ENCODE results near the gene CAVIN2.

The CAVIN2 gene, protein sequence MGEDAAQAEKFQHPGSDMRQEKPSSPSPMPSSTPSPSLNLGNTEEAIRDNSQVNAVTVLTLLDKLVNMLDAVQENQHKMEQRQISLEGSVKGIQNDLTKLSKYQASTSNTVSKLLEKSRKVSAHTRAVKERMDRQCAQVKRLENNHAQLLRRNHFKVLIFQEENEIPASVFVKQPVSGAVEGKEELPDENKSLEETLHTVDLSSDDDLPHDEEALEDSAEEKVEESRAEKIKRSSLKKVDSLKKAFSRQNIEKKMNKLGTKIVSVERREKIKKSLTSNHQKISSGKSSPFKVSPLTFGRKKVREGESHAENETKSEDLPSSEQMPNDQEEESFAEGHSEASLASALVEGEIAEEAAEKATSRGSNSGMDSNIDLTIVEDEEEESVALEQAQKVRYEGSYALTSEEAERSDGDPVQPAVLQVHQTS

DNA sequence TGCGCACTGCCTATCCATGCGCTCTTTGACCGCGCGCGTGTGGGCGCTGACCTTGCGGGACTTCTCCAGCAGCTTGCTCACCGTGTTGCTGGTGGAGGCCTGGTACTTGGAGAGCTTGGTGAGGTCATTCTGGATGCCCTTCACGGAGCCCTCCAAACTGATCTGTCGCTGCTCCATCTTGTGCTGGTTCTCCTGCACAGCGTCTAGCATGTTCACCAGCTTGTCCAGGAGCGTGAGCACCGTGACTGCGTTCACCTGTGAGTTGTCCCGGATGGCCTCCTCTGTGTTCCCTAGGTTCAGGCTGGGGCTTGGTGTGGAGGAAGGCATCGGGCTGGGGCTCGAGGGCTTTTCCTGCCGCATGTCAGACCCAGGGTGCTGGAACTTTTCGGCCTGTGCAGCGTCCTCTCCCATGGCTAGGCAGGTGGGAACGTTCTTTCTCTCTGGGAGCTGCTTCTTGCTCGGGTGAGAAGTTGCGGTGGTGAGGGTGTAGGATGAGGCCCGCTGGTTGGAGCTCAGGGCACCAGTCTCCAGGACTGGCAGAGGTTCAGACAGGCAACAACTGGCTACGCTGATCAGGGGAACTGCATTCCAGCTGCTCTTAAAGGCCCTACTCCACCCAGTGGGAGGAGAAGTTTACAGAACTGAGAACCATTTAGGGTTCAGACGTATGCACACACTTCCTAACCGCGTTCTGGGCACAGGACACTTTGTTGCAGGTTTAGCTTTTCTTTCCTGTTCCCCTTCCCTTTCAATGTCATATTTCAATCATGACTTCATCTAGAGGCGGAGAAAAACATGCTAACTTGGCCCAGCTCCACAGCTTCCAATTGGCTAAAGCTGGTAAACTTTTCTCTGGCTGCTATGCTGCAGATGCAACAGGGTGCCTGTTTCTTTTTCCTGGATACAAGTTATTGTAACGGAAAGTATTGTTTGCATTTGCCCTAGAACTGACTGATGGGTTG, at the start of gene CAVIN2:
TSS of gene CAVIN2 (minus strand) at position 574 of the 962 bp plus-strand sequence. CDS start at position 411, 163 bp downstream.
- DNase-seq: no peak

DNA sequence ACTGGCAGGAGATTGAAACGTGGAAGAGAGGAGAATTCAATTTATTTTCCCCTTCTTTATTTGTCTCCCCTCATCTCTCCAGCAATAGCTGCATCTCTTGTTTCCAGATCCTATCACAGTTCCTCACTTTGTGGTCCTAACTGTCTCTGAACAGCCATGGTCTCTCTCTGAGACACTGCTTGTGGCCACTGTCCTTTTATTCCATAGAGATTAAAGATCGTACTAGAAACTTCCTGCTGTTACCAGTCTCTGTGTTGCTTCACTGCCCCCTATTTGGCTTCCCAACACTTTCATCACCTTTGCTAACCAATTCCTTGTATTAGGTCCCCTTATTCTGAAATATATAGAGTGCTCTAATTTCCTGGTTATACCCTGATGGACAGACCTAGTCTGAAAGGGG, 48.9 kb upstream of the CAVIN2 start:
- no peak for DNase-seq

DNA sequence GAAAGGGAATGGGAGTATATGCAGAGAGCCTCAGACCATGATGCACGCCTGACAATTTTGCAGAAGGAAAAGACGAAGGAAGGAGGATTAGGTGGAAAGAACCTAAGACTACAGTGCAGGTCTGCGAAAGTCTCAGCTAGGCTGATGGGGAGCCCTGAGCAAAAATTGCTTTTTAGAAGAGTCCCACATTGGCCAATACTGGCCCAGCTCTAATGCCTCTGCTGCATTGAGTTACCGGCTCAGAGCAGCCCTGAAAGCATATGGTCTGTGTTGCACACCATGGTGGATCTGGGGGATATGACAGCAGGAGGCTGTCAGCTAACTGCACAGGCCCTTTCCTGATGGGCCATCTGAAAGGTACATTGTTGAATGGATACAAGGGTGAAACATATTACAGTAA, 48.3 kb upstream of the CAVIN2 start:
- no peak for DNase-seq

DNA sequence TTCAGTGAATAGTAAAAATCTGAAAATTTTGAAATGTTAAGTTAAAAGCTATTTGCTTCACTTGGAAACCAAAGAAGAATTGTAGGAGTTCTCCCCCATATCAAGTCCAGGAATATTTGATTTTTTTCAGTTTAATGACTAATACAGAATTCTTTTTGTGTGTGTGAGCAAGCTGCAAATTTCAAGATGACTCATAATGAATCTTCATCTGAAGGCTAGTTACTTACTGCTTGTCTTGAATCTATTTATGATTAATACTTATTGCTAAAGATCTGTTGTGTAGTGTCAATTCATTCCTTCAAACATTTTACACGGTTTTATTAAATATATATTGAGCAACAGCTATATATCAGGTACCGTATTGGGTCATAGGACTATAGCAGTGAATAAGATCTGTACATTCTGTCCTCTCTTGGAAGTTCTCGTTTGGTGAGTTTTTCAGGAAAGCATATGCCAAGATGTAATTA, 47.8 kb upstream of the CAVIN2 start:
- DNase-seq: no peak

DNA sequence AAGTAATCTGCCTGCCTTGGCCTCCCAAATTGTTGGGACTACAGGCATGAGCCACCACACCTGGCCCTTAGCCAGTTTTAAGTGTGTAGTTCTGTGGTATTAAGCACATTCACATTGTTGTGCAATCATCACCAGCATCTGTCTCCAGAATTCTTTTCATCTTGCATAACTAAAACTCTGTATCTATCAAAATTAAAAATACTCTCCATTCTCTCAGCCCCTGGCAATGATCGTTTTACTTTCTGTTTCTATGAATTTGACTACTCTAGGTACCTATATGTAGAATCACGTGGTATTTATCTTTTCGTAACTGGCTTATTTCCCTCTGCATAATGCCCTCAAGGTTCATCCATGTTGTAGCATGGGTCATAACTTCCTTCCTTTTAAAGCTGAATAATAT, 45.5 kb upstream of the CAVIN2 start:
- no peak for DNase-seq

DNA sequence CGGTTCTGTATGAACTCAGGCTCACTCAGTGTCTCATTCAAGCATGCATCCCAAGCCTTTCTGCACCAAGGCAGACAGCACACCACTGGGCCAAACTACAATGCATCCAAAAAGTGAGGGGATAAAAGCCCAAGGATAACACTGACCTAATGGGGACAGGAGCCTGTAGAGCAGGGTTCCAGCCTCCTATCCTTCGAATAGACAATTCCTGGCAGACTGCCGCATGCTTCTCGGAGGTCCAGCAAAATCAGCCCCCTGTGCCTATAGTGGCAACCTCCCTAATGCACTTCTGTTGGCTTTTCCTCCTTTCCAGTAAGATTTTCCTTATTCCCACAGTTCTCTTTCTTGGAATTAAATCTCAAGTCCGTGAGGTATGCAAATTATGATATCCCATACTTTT, 44.8 kb upstream of the CAVIN2 start:
- no peak for DNase-seq

DNA sequence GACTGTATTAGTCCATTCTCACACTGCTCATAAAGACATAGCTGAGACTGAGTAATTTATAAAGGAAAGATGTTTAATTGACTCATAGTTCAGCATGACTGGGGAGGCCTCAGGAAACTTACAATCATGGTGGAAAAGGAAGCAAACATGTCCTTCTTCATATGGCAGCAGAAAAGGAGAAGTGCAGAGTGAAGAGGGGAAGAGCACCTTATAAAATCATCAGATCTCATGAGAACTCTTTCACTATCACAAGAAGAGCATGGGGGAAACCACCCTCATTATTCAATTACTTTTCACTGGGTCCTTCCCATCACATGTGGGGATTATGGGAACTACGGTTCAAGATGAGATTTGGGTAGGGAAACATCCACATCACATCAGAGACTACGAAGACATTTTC, 43.0 kb upstream of the CAVIN2 start:
- DNase-seq: no peak

DNA sequence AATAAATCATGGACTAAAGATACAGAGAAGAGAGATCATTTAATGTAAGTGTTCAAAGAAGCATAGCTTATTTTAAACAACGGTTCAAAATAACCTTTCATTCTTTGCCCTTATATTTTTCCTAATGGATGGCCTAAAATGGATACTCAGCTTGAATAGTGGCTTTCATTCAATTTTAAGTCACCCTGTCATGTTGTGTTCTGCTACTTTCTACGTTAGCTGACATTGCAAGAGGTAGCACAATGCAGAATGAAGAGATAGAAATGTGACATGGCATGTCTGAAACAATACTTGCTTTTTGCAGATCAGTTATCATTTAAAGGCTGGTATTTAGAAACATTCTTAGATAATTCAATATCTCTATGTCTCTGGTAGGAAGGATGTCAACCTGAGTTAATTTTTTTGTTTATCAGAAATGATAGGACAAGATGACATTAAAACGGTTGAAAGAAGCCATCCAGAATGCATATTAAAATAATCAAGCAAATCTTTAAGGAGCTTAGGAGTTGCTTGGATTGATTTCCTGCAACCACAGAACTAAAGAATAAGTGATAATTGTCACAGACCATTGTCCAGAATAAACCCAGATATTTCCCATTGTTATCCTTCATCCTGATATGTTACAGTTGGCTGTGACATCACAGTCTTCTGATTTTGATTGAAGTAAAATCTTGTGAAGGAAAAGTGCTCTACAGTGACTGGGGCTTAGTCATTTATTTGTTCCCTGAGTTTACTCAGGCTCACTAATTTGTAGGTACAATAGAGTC, 41.7 kb upstream of the CAVIN2 start:
- DNase-seq: no peak

DNA sequence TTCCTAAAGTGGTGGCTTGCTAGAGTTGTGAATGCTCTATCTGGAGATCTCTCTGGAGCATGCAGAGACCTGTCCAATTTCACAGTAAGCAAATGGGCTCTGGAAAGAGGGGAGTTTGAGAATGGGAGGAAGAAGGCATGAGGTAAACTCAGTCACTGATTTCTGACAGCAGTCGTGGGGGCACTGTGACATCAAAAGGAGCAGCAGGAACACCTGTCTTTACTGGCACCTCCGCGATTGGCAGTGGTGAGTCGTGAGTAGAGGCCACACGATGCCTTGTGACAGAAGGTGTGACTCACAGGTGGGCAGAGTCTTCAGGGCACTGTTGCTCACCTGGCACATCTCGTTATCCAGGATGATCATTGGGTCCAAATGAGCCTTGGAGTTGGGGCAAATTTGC, 38.8 kb upstream of the CAVIN2 start:
- no peak for DNase-seq

DNA sequence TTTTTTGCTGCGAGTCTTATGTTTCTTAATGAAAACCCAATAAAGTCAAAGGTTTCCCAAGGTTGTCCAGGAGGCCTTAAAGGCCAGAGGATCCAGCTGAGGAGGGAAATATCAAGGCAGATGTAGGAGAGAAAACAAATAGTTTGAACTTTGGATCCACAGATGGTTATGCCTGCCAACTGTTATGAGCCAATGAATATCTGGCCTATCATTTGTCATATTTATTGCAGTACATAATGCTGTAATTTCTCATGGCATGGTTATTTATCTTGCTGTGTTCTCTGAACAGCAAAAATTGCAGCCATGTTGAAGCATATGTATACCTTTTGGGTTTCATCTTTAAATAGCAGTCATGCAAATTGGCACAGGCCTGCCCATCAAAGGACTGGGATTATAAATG, 38.2 kb upstream of the CAVIN2 start:
- DNase-seq: no peak

DNA sequence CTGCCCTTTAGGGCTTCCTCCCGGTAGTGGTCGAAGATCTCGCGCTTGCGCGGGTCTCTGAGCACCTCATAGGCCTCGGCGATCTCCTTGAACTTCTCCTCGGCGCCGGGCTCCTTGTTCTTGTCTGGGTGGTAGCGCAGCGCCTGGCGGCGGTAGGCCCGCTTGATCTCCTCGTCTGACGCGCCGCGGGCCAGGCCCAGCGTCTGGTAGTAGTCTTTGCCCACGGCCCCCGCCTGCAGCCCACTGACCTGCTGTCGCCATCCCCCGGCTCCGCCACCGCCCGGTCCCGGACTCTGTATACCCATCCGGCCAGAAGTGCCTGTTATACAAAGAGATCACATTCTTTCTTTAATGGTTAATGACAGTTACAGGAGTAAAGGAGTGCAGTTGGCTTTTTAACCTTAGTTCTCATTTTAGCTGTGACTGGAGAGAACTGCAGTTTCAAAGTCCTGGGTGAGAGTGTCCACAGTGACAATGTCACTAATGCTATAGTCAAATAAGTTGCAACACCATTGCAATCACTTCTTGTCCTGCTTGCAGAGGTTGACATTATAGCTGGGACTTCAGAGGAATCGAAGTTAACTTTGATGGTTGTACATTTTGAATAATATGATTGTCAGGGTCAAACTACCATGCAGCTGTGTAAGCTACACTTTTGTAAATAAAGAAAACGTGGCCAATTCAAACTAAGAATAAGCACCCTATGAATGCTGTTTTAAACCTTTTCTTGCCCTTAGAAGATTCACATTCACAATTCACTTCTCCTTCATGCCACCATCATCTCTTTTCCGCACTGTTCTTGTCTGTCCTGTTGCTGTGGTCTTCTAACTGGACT, 35.3 kb upstream of the CAVIN2 start:
- no peak for DNase-seq

DNA sequence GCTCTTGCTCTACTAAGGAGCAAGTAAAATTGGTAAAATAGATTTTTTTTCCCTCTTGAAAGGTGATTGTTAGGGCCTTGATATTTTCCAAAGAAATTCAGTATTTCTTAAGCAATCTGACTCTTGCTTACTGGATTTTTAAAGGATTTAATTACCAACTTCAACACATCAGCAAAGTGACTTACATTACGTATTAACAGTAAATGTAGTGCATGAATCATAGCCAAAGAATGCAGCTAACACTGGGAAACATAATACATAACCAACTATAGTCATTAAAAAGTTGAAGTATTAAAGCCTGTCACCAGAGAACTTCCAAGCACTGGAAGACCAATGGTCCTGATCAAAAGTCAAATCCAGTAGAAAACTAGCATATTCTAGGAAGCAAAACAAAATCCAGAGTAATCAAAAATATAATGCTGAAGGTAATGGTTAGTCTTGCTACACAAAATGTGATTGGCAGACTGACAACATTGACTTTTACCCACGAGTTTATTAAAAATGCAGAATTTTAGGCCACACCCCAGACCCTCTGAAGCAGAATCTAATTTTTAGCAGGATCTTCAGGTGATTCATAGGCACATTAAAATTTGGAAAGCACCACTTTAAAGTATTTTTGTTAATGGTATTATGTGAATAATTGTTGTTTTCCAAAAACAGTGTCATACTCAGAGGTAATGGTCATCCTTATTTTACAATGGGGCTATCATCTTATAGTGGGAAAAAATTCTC, 31.8 kb upstream of the CAVIN2 start:
- DNase-seq: no peak

DNA sequence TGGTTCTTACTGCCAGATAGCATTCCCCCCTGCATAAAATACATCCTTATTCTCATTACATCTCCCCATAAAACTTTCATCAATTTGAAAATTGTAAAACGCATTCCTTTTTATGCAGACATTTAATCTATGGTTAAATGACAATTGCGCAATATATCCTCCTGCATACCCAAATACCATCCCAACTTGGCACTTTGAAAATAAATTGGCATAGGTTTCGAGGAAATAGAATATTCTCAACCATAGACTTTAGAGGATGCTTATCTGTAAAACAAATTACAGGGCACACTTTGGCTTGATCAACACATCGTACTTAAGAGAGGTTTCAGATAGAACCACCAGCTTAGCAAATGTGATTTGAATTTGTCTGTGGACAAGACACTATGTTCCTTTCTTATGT, 31.0 kb upstream of the CAVIN2 start:
- DNase-seq: no peak

DNA sequence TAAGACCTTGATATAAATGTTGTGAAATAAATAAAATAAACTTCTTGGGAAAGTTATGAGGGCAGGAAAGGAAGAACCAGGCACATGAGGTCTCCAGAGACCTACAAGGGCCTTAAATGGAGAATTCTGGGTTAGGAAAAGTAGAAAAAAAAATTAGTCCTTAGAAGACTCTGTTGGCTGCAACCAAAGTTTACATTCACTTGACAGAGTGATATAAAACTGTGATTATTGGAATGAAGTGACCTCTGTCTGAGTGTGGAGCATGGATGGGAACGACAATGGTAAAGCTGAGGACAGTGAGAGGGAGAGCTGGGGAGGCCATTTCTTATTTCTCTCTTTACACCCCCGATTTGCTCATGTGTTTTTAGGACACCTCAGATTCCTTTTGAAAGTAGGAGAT, 29.0 kb upstream of the CAVIN2 start:
- DNase-seq: no peak

DNA sequence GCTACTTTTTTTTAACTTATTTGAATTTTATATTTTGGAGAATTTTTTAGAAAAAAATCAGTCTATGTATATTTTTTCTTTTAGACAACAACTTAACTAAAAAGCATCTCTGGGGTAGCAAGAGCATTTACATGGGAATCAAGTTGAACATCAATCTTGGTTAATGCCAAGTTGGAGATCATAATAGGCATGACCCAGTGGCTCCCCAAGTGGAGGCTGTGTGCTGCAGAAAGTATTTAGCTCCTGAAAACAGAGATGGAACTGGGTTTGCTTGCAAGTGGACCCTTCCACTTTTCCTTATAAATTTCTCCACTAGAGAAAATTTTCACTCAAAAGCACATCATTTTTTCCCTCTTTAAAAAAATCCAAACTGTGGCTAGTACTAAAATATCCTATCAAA, 23.9 kb upstream of the CAVIN2 start:
- no peak for DNase-seq

DNA sequence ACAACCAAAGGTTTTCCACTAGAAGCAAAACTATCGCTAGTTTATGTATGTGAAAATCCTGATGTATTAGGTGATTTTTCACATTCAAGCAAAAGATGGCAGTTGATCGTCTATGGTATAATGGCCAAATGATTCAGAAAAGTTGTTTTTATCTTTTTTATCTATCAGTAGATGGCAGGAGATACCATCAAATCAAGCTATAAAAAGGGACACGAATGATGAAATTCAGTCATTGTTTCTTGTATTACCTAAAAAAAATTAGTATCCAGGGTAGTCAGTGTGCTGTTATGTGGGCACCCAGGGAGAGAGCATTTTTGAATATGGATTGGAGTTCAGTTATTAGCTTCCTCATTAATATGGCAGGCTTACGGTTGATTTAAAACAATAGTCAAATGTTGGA, 22.9 kb upstream of the CAVIN2 start:
- DNase-seq: no peak

DNA sequence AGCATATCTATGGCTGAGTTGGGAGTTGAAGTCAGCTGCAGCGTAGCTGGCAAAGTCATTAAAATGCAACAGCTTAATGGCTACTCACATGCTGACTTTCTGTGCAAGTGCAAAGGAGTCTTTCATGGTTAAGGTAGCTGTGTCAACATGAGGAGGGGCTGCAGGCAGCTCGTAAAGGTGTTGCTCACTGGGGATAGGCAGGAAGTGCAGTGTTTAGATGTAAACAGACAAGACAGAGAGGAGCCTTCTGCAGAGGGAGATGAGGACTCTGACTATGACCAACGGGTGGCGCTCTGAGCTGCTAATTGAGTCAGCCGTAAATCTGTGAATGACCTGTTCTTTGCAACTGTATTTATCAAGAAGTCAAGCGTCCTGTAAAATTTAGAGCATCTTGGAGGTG, 22.3 kb upstream of the CAVIN2 start:
- peak; percentile 54 for DNase-seq

DNA sequence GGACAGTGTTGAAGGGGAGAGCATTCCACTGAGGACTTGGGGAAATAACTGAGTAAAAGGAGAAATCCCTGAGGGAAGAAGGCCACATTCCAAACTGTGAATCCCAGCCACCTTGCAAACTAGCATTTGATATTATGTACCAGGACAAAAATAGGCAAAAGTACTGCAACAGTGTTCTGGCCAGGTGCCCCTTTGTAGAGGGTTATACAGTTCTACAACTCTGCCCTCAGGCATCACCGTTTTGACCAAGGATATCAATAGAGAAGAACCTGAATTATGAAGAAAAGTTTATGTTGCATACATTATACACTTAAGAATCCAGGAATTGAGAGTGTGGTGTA, 20.6 kb upstream of the CAVIN2 start:
- DNase-seq: no peak

DNA sequence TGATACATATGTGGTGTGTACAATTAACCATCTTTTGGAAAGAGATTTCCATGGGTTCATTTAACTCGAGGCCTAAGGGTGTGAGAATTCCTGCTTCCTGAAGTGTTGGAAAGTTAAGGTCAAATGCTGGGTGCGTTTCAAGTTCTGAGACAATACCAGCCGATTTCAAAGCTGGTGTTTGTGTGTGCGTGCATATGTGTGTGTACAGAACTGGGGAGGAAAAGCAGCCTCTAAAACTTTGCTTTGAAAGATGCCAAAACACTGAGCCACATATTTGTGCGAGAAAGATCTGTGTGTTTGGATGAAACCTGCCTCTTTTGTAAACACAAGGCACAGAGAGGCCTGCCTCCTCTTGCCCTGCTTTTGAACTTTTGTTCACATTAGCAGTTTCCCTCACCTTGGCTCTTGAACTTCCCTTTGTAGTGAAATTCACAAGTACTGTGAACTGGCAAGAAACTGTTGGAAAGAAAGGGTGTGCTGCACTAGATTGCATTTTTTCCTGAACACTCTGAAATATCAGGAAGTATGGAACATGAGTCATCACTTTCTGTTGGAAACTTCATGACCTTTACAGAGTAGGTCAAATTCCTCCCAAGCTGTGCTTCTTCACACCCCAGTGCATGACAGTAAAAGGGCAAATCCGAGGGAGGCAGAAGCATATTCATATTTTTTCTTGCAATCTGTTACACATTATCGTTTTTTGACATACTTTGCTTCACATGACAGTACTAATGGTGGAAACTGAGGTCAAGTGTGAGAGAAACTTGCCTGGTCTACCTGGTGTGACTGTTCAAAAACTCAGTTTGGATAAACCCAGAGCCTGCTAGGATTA, 20.0 kb upstream of the CAVIN2 start:
- DNase-seq: no peak

DNA sequence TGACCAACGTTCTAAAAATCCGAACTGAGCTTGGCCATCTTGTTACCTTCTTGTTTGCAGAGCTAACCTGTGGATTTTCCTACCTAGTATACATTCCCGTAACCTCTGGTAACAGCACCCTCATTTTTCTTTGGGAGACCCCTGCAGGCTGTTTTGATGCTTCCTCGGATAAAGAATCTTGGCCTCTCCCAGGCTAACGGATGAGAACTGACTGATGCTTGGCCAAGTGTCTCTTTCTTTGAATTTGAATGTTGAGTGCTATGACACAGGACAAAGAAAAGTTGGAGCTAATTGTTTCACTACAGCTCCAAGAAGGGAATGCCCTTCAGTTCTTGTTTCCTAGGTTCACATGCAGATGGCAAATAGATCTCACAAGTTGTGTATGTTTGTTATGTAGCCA, 19.3 kb upstream of the CAVIN2 start:
- DNase-seq: no peak
